Activated naive CD4-positive, alpha-beta T cell (primary cell): ENCODE results near the gene AHI1.

Experiments used
- DNase-seq, 4 experiments: peaks; one replicate each; lab custom pipeline; 2025; lab: John Stamatoyannopoulos, UW

The AHI1 gene

GRCh38 chr6:135497412-135498184 lies at the start of gene AHI1:
Gene AHI1 (minus strand): TSS chr6:135497740. CDS start chr6:135492237, 5,503 bp downstream.
- peak; percentile 71 to 85 (median 78) for DNase-seq

DNA sequence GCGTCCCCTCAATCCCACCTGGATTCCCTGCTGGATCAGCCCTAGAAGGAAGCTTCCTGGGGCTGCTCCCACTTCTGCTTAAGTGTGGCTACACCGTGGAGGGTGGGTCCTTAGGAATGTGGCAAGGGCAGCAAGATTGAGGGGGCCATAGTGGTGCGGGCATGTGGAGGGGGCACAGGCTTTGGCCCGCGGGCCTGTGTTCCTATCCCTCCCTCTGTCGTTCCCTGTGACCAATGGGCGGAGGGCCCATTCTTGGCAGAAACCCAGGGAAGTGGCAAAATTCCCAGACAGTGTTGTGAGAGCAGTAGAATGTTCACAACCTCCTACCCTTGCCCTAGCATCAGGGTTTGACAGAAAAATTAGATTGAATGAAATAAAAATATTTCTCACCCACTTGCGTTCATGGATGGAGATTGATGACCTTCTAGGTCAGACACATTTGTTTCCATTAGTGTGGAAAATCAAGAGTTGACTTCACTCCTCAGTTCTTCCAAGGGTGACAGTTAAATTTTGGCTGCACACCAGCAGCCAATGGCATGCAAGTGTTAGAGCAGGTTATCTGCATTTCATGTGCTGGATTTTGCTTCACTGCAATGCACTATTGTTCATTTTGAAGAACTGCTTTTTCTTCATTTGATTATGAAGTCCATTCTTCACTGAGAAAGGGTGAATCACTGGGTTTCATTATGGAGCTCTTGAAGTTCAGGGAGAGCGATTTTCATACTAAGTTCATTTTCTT lies 49.3 kb upstream of the AHI1 start:
- DNase-seq: no peak

DNA sequence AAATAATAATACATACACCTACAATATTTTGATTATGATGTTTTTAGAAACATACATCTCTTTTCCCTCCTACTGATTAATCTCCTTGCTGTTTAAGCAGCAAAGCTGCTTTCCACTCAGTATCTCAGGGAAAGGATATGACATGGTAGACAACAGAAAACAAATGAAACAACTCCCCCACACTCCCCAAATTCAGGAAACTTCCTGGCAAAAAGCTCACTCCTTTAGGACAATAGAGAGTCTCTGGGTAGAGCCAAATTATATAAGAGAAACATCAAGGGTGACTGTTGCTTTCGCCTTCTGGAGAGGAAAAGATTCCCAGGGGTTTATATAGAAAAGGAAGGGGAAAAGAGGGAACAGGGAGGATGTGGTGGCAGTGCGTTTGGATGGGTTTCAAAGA lies 48.7 kb upstream of the AHI1 start:
- DNase-seq: no peak

- DNase-seq: no peak
Measured at GRCh38 chr6:135540207-135540840, 42.8 kb upstream of the AHI1 start.

DNA sequence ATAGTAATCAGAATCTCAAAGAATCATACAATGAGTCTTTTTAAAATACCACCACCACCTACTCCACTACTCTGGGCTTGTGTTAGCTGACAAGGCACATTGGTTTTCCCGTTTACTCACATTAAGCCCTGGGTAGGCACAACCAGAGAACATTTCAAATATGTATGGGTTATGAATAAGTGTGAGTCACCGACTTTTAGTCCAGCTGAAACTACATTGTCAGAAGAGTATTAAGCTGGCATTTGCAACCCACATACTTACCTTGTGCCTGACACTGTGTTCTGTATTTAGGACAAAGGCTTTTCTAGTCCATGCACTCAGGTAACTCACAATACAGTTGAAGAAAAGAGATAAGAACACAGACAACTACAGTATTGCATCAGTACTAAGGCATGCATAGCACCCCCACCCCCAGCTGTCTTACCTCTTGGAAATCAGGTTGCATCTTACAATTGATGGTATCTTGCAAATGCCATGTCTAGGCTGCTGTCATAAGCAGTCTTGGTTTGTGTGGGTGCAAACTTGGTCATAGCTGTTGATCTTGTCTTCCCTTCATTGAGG lies 40.3 kb upstream of the AHI1 start:
- no peak for DNase-seq

GRCh38 chr6:135535989-135536414 lies 38.5 kb upstream of the AHI1 start:
- DNase-seq: no peak

DNA sequence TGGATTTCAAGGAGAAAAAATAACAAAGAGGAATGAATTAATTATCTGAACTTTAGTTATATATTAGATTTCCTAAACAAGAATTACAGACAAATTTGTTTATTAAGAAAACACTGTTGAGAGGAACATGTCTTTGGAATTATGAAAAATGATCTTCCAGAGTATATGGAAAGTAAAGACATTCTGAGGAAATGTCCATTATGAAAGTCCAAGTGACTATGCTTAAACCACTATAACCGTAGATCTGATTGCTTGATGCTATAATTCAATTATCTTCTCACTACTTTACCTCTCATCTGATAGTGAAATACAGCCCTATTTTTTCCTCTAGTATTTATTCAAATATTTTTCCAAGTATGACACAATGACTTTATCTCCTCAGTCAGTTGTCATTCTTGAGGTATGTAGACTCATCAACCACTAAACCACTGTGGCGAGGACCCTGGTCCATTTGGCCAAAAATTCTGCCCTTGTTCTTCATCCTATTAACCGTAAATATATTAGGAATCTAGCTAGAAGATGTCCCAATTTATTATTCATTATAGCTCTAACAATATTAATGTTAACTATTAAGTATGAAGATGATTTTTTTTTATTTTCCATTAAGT lies 37.3 kb upstream of the AHI1 start:
- DNase-seq: no peak

DNA sequence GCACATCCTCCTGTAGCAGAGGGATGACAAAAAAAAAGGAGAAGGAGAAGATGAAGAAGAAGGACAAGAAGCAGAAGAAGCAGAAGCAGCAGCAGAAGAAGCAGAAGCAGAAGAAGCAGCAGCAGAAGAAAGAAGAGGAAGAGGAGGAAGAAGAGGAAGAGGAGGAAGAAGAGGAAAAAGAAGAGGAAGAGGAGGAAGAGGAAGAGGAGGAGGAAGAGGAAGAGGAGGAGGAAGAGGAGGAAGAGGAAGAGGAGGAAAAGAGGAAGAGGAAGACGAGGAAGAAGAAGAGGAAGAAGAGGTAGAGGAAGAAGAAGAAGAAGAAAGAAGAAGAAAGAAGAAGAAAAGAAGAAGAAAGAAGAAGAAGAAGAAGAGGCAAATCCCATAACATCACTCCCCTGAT lies 35.0 kb upstream of the AHI1 start:
- no peak for DNase-seq

- DNase-seq: no peak
Measured at GRCh38 chr6:135531954-135532490, 34.5 kb upstream of the AHI1 start.

GRCh38 chr6:135530113-135530512 lies 32.6 kb upstream of the AHI1 start:
- no peak for DNase-seq

- DNase-seq: no peak
Measured at GRCh38 chr6:135527960-135528249, 30.4 kb upstream of the AHI1 start.

GRCh38 chr6:135527116-135527959 lies 29.8 kb upstream of the AHI1 start:
- DNase-seq: no peak

GRCh38 chr6:135525594-135525993 lies 28.1 kb upstream of the AHI1 start:
- no peak for DNase-seq

- no peak for DNase-seq
Measured at GRCh38 chr6:135522965-135523692, 25.6 kb upstream of the AHI1 start.

DNA sequence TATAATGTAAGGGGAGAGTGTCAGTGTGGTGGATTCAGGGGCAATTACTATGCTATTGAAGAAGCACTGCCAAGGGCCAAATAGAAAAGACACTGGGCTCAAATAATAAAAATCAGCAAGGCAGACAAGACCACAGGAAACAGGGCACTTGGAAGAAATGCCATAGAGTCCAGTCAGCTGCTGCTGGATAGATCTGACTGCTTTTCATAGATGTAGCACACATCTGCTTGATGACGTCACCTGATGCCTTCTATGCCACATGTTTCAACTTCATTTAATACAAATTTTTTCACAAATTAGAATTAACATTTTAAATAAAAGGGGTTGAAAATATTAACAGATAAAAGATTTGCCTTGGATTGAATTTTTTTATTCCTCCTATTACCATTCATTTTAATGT lies 23.9 kb upstream of the AHI1 start:
- DNase-seq: no peak

DNA sequence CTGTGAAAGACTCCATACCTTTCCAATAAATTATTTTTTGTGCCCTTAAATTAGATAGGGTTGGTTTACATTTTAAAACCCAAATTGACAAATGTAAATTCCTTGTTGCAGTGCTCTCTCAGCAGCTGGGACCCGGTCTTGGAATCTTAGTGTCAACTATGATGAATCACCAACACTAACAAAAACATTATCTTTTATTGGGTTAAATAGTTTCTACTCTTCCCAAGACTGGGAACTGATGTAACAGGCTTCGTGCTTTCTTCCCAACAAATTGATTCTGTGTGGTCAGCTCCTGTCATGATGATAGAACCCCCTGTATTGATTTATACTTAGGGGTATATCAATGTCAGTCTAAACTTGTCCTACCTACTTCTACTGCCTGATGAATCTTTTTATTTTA lies 23.2 kb upstream of the AHI1 start:
- DNase-seq: no peak

GRCh38 chr6:135519348-135519747 lies 21.8 kb upstream of the AHI1 start:
- DNase-seq: no peak

DNA sequence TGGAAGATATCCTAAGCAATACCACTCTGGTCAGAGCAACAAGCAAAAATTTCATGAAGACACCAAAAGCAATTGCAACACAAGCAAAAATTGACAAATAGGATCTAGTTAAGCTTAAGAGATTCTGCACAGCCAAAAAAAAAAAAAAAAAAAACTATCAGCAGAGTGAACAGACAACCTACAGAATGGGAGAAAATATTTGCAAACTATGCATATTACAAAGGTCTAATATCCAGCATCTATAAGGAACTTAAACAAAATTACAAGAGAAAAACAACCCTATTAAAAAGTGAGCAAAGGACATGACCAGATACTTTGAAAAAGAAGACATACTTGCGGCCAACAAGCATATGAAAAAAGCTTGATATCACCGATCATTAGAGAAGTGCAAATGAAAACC lies 20.0 kb upstream of the AHI1 start:
- DNase-seq: no peak

DNA sequence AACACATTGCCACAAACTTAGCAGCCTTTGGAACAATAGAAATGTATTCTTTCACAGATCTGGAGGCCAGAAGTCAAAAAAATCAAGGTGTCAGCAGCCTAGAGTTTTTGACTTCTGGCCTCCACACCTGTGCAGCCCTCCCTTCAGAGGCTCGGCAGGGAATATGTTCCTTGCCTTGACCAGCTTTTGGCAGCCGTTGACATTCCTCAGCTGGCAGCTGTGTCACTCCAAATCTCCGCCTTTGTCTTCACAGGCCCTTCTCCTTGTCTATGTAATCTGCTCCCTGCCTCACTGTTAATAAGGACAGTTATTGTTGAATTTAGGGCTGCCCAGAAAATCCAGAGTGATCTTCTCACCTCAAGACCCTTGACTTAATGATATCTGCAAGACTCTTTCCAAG lies 17.2 kb upstream of the AHI1 start:
- DNase-seq: no peak

DNA sequence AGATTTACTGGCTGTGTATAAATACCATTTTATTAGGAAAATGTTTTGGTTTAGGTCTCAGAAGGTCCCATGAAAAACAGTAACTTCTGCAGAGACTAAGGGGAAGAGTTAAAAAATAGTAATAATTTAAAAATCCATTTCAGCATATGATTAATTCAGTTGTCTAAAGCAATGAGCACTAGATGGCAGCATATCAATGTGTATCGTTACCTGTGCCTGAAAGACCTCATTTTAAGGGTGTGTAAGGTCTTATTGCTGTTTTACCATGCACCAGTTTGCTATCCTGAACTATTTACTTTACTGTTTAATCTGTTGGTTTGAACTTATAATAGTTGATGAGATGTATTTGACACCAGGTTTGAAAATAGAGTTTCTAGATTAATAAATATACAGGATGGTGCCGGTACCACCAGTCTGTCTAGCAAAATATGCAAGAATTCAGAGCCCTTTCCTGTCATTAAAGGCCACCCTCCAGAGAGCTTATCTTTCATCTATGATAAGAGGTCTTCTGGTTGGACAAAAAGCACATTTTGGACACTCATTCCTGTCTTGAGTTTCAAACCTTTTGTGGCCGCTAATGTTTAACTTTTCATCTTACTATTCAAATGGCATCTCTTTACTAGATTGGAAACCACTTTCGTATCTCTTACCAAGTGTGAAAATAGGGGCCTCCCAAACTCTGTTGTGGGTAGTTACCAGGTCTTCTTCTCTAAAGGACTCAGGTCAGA lies 8.9 kb upstream of the AHI1 start:
- DNase-seq: no peak
